Measurements from ENCODE around the gene SOX10. TPM values are rescaled to one million over a fixed set of nuclear protein-coding genes. Genes with fewer than 3 reads are reported as not detected.

The SOX10 gene
- total RNA-seq, 1 experiment from 2014 or later: not detected

DNA sequence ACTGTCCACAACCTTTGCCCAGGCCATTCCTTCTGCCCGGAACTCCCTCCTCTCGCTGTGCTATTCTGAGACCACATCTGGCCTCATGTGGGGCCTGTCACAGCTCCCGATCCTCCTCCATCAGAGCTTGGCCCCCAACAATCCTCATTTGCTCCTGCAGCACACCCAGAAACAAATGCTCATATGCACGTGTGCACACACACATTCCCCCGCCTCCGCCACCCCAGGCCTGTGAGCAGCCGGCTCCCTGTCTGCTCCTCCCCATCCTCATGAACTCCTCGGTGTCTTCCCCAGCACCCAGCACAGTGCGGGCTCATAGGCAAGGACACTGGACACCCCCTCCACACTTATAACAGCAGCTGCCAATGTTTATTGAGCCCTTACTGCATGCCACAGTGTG lies 43.1 kb upstream of the SOX10 start:
- RAD21 ChIA-PET (ENCODE audit: low non-redundant PET in 1 of 2, low total read pairs in 2 of 2, uncharacterized antibody in 2 of 2, unreplicated experiment in 2 of 2): no interaction called here
- no peak overlapping the region for H3K9ac ChIP-seq (ENCODE audit: low read length)
- POLR2A ChIA-PET: no interaction called here
- no peak for DNase-seq (ENCODE audit: low read depth, low spot score)
- no peaks in the 10 kb centered on the region for H4K20me1 ChIP-seq (ENCODE audit: insufficient read depth)
- no peaks in the 10 kb centered on the region for H3K27me3 ChIP-seq (ENCODE audit: insufficient read depth, low read length)
- intact Hi-C loops (cut with micrococcal nuclease): no loop called here
- no peak overlapping the region for H3K4me3 ChIP-seq (replicated peaks in 1 of 2; ENCODE audit: low read depth in 1 of 2, low read length in 2 of 2)
- H3K9me2 ChIP-seq (ENCODE audit: insufficient read depth): no peaks in the 10 kb centered on the region
- H2AFZ ChIP-seq (ENCODE audit: low read depth, low read length, poor library complexity, severe bottlenecking): no peak overlapping the region
- ATAC-seq: no peak
- peaks cover 0 to under 1% of the 10 kb centered on the region in 2 experiments; a peak in 1 of 4 replicates for H3K4me1 ChIP-seq (ENCODE audit: control insufficient read depth in 1 of 2, insufficient read depth in 2 of 2, low read length in 2 of 2)
- no peaks in the 10 kb centered on the region for H3K79me2 ChIP-seq (ENCODE audit: insufficient read depth, low read length)
- H3K4me2 ChIP-seq (ENCODE audit: low read length): no peak overlapping the region
- H3K9me3 ChIP-seq (ENCODE audit: control insufficient read depth in 1 of 2, insufficient read depth in 1 of 2, low read depth in 1 of 2, low read length in 2 of 2): no peaks in the 10 kb centered on the region
- H3K36me3 ChIP-seq (ENCODE audit: control insufficient read depth in 1 of 2, insufficient read depth in 2 of 2, low read length in 2 of 2): no peaks in the 10 kb centered on the region
- BruUV-seq (replicated peaks): no TSS peak
- TF ChIP-seq RAD21 (IDR thresholded peaks at IDR 0.05; ENCODE audit: low read depth) (no peak), POLR2AphosphoS5 (IDR thresholded peaks at IDR 0.05; ENCODE audit: low read depth, low read length) (no peak), JUND (IDR thresholded peaks at IDR 0.05) (no peak), TCF7L2 (IDR thresholded peaks at IDR 0.05; ENCODE audit: borderline replicate concordance, extremely low read depth, insufficient read depth, insufficient read length) (no peak)
- TF ChIP-seq, protein P1, sequence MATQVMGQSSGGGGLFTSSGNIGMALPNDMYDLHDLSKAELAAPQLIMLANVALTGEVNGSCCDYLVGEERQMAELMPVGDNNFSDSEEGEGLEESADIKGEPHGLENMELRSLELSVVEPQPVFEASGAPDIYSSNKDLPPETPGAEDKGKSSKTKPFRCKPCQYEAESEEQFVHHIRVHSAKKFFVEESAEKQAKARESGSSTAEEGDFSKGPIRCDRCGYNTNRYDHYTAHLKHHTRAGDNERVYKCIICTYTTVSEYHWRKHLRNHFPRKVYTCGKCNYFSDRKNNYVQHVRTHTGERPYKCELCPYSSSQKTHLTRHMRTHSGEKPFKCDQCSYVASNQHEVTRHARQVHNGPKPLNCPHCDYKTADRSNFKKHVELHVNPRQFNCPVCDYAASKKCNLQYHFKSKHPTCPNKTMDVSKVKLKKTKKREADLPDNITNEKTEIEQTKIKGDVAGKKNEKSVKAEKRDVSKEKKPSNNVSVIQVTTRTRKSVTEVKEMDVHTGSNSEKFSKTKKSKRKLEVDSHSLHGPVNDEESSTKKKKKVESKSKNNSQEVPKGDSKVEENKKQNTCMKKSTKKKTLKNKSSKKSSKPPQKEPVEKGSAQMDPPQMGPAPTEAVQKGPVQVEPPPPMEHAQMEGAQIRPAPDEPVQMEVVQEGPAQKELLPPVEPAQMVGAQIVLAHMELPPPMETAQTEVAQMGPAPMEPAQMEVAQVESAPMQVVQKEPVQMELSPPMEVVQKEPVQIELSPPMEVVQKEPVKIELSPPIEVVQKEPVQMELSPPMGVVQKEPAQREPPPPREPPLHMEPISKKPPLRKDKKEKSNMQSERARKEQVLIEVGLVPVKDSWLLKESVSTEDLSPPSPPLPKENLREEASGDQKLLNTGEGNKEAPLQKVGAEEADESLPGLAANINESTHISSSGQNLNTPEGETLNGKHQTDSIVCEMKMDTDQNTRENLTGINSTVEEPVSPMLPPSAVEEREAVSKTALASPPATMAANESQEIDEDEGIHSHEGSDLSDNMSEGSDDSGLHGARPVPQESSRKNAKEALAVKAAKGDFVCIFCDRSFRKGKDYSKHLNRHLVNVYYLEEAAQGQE (IDR thresholded peaks at IDR 0.05; ENCODE audit: low read depth): no peak
- TF ChIP-seq, protein P2, sequence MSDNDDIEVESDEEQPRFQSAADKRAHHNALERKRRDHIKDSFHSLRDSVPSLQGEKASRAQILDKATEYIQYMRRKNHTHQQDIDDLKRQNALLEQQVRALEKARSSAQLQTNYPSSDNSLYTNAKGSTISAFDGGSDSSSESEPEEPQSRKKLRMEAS (IDR thresholded peaks at IDR 0.05): no peak
- CTCF ChIA-PET: no interaction called here
- H3K27ac ChIP-seq (ENCODE audit: low read depth, low read length): no peak overlapping the region
